ENCODE data around the gene SPECC1. TPM values are rescaled to one million over a fixed set of nuclear protein-coding genes. Genes with fewer than 3 reads are reported as not detected.

SPECC1 gene
- total RNA-seq, 2 experiments from 2014 or later = 9.6 to 10.3 TPM

DNA sequence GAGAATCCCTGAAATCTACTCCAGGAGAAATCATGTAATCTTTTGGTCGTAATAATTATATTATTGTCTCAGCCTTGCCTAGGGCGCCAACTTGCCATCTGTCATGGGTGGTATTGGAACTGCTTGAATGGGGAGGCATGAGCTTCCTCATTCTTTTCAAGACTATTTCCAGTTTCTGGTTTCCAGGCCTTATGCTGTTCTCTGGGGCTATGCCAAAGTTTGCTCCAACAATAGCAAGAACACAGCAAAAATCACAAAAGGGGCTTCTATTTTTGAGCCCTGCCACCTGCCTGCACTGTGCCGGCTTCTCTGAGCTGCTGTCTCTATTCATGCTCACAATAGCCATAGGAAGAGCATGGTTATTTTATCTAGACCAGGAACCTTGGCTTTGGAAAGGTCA lies 111.7 kb downstream of the SPECC1 start:
- no peak for DNase-seq
- H3K27me3 Mint-ChIP-seq = peaks cover 5% of the 10 kb centered on the region
- ChIA-PET CTCF (interaction anchor here (0.6 to 3.8 kb wide), 4 partner anchors 99 to 474 kb away, joined by 3 to 18 read pairs (median 10); no protein-coding TSS in a partner anchor), POLR2A (no interaction called here)
- H3K27ac Mint-ChIP-seq = no peak overlapping the region
- no peaks in the 10 kb centered on the region for H3K36me3 Mint-ChIP-seq (ENCODE audit: low read depth)
- peaks cover 2% of the 10 kb centered on the region for H3K4me1 Mint-ChIP-seq
- no peak overlapping the region for H3K4me3 Mint-ChIP-seq
- no peaks in the 10 kb centered on the region for H3K9me3 Mint-ChIP-seq

DNA sequence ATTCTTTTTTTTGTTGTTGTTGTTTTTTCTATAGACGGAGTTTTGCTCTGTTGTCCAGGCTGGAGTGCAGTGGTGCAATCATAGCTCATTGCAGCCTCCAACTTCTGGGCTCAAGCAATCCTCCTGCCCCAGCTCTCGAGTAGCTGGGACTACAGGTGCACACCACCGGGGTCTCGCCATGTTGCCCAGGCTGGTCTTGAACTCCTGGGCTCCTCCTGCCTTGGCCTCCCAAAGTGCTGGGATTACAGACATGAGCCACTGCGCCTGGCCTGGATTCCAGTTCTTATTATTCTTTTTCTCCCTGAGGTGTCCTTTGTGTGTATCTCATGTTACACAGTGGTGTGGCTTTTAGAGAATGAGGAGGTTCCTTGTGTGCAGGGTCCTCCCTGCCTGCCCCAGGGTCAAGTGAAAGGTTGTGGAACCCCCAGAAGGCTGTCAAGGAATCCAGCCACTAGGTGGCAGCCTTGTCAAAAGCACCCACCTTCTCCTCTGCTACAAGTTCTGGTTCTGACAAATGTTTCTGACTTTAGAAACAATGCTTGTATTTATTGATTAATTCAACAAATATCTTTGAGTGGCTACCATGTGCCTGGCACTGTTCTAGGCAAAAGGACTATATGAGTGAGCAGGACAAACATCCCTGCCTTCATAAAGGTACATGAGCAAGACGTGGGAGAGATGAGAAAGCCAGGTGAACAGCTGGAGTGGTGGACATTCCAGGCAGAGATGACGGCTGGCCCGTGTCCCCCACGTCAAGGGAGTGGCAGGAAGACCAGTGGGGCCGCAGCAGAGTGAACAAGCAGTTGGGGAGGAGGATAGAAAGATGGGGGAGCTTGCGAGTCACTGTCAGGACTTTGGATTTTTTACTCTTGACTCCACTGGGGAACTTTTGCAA lies 112.4 kb downstream of the SPECC1 start:
- DNase-seq = peak; percentile 65
- no peak overlapping the region for H3K4me3 Mint-ChIP-seq
- peaks cover 6% of the 10 kb centered on the region for H3K27me3 Mint-ChIP-seq
- POLR2A ChIA-PET = no interaction called here
- H3K36me3 Mint-ChIP-seq (ENCODE audit: low read depth) = no peaks in the 10 kb centered on the region
- H3K27ac Mint-ChIP-seq = no peak overlapping the region
- CTCF ChIA-PET = interaction anchor here (0.6 to 3.8 kb wide), 4 partner anchors 98 to 199 kb away, joined by 4 to 18 read pairs (median 10); no protein-coding TSS in a partner anchor
- H3K4me1 Mint-ChIP-seq = peaks cover 2% of the 10 kb centered on the region
- no peaks in the 10 kb centered on the region for H3K9me3 Mint-ChIP-seq

DNA sequence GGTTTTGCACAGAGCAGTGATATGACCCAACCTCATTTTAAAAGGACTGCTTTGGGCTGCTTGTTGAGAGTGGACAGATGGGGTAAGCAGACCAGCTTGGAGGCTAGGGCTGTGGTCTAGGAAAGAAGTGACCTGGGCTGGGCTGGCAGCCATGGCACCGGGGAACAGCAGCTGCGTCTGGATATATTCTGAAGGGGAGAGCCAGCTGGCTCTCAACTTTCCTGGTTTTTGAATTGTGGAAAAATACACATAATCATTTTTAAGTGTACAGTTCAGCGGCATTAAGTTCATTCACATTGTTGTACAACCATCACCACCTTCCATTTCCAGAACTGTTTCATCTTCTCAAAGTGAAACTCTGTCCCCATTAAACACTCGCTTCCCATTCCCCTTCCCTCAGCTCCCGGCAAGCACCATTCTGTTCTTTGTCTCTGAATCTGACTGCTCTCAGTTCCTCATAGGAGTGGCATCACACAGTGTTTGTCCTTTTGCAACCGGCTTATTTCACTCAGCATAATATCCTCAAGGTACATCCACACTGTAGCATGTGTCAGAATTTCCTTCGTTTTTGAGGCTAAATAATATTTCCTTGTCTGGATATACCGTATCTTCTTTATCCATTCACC lies 113.2 kb downstream of the SPECC1 start:
- Mint-ChIP-seq H3K36me3 (ENCODE audit: low read depth) (no peaks in the 10 kb centered on the region), H3K4me3 (no peak overlapping the region), H3K27ac (no peak overlapping the region), H3K27me3 (peaks cover 5% of the 10 kb centered on the region), H3K4me1 (no peaks in the 10 kb centered on the region), H3K9me3 (no peaks in the 10 kb centered on the region)
- ChIA-PET POLR2A (no interaction called here), CTCF (interaction anchor here (1.3 to 3.8 kb wide), 3 partner anchors 105 to 198 kb away, joined by 6 to 18 read pairs (median 15); no protein-coding TSS in a partner anchor)
- no peak for DNase-seq

DNA sequence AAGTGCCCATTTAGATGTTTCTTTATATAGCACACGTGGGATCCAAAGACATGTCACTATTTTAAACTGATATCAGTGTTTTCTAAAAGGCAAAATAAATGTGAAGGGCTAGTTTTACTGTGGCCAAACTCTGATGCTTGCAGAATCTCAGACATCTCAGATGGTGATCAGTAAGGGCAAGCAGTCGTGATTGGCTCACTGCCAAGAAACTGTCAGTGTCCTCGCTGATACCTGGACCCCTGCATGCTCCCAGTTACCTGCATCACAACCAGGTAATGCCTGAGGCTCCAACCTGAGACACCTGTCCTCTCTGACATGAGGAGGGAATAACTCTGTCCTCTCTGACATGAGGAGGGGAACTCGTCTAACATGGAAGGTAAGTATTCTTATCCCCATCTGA lies 114.0 kb downstream of the SPECC1 start:
- H3K27me3 Mint-ChIP-seq = peaks cover 5% of the 10 kb centered on the region
- no peaks in the 10 kb centered on the region for H3K9me3 Mint-ChIP-seq
- no peaks in the 10 kb centered on the region for H3K4me1 Mint-ChIP-seq
- CTCF ChIA-PET = no interaction called here
- no peak overlapping the region for H3K27ac Mint-ChIP-seq
- no peak for DNase-seq
- no peaks in the 10 kb centered on the region for H3K36me3 Mint-ChIP-seq (ENCODE audit: low read depth)
- H3K4me3 Mint-ChIP-seq = no peak overlapping the region
- POLR2A ChIA-PET = no interaction called here

DNA sequence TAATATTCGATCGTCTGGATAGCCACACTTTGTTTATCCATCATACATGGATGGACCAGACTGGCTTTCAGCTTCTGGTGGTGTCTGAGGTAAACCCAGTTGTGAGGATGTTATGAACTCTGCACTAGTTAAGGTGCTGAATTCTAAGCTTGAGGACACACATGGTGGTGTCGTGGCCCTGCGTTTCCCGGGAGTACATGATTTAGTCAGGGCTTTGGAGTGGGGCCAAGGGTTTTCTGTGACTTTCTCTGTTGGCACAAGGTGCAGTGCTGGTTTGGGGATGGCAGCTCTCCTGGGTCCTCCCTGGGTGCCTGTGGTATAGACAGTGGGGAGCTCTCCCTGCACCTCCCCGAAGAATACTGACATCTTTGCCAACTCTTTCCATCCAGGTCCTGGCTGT lies 116.6 kb downstream of the SPECC1 start:
- no peak overlapping the region for H3K27ac Mint-ChIP-seq
- peaks cover 5% of the 10 kb centered on the region for H3K27me3 Mint-ChIP-seq
- no peak overlapping the region for H3K4me3 Mint-ChIP-seq
- H3K36me3 Mint-ChIP-seq (ENCODE audit: low read depth) = no peaks in the 10 kb centered on the region
- DNase-seq = no peak
- ChIA-PET POLR2A (no interaction called here), CTCF (interaction anchor here (2.1 kb wide), 1 partner anchor 133 kb away, joined by 5 read pairs; no protein-coding TSS in a partner anchor)
- no peaks in the 10 kb centered on the region for H3K9me3 Mint-ChIP-seq
- no peaks in the 10 kb centered on the region for H3K4me1 Mint-ChIP-seq

DNA sequence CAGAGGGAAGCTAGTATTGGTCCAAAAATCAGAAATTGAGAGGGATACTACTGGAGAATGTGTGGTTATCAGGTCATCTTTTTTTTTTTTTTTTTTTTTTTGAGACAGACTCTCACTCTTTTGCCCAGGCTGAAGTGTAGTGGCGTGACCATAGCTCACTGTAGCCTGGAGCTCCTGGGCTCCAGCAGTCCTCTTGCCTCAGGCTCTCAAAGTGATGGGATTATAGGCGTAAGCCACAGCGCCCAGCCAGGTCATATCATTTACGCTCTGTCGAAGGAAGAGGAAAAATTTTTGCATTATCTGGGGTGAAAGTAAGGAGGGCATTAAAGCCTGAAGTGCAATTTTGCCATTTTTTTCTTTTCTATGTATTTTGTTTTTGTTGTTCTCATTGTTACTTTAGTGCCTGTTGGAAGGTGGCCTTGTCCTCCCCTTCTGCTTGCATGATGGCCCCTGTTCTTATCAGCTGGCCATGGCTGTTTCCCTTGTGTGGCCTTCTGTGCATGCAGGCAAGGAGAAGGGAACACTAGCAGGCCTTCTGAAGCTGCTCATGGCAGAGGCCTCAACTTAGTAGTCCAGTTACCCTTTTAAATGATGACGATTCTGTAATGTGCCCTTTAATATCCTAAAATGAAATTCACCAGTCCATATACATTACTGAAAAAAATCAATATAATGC lies 118.3 kb downstream of the SPECC1 start:
- H3K27me3 Mint-ChIP-seq = peaks cover 5% of the 10 kb centered on the region
- H3K4me3 Mint-ChIP-seq = no peak overlapping the region
- CTCF ChIA-PET = interaction anchor here (0.7 kb wide), 1 partner anchor 916 kb away, joined by 5 read pairs; no protein-coding TSS in a partner anchor
- no peaks in the 10 kb centered on the region for H3K36me3 Mint-ChIP-seq (ENCODE audit: low read depth)
- peaks cover 2% of the 10 kb centered on the region for H3K9me3 Mint-ChIP-seq
- POLR2A ChIA-PET = no interaction called here
- H3K4me1 Mint-ChIP-seq = no peaks in the 10 kb centered on the region
- no peak for DNase-seq
- H3K27ac Mint-ChIP-seq = no peak overlapping the region

DNA sequence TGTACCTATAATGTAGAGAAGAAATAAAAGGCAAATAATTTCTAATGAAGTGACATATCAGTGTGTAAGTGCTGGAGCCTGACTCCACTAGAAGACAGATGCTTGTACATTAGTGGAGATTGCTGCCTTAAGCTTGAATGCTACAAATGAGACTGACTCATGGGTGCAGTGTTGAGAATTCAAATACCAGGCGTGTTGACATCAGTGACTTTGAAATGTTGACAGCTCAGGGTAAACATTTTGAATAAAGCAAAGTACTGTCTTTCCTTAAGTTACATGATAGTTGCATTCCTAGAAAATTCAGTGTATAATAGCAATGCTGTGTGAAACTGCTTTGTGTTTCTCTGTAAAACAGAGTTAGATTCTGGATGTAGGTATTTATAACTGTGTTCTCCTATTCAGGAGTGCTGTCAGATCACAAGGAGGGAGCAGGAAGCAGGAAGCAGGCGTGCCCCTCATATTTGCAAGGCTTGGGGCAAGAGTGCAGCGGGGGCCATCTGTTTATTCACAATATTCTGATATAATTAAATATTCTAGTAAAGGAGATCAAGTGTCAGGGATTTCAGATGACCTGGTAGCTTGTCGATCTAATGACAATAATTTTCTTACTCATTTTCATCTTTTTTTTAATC lies 119.0 kb downstream of the SPECC1 start:
- H3K4me3 Mint-ChIP-seq = no peak overlapping the region
- CTCF ChIA-PET = interaction anchor here (1.0 kb wide), 1 partner anchor 18 kb away, joined by 3 read pairs; no protein-coding TSS in a partner anchor

DNA sequence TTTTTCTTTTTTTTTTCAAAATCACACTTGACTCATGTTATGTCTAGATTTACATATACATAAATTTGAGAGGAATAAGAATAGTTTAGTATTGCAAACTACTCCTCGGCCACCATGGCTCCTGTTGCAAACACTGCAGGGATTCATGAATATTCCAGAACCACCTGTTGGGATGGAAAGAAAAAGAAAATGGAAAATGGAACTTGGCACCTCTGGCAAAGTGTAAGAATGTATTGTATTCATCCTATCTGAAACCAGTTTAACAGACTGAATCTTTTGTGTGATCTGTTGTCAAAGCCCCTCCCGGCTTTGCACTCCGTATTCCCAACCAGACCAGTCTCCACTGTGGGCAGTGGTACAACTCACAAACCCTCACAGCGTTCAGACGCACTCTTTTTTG lies 124.4 kb downstream of the SPECC1 start:
- Mint-ChIP-seq H3K9me3 (peaks cover 2% of the 10 kb centered on the region), H3K27me3 (no peaks in the 10 kb centered on the region), H3K27ac (no peak overlapping the region), H3K36me3 (ENCODE audit: low read depth) (no peaks in the 10 kb centered on the region), H3K4me3 (no peak overlapping the region), H3K4me1 (no peaks in the 10 kb centered on the region)
- CTCF ChIA-PET = no interaction called here
- no peak for DNase-seq
- POLR2A ChIA-PET = no interaction called here

More for the DNA sequence above, 119.0 kb downstream of the SPECC1 start:
- no peak for DNase-seq
- POLR2A ChIA-PET = no interaction called here
- H3K9me3 Mint-ChIP-seq = peaks cover 2% of the 10 kb centered on the region
- no peaks in the 10 kb centered on the region for H3K4me1 Mint-ChIP-seq
- no peak overlapping the region for H3K27ac Mint-ChIP-seq
- no peaks in the 10 kb centered on the region for H3K36me3 Mint-ChIP-seq (ENCODE audit: low read depth)
- peaks cover 3% of the 10 kb centered on the region for H3K27me3 Mint-ChIP-seq

DNA sequence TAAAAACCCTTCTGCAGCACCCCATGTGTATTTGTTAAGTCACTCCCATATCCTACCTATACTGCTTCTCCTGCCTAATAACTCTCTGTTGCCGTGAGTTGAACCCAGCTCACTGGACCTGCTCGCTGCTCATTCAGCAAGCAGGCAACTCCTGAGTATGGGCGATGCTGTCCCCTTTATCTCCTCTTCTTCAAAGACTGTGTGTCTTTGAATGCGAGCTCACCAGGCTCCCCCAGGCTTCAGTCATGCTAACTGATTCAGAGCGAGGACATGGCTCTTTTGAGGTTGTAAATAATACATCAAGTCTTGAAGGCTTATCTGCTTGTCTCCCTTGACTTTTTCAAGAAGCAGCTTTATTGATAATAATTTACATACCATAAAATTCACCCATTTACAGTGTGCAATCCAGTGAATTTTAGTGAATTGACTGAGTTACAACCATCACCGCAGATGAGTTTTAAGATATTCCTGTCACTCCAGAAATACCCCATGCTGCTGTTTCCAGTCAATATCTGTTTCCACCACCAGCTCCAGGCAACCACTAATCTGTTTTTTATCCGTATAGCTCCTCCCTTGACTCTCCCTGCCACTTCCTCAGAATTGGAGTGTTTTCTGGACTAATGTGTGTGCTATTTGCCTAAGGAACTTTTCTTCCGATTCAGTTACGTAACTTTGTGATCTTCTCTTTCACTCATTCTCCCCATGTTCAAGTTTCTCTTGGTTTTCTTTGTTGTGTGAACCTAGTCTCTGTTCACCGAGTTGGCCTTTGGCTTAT lies 132.2 kb downstream of the SPECC1 start:
- Mint-ChIP-seq H3K4me1 (no peaks in the 10 kb centered on the region), H3K27ac (no peak overlapping the region), H3K4me3 (no peak overlapping the region), H3K9me3 (no peaks in the 10 kb centered on the region), H3K36me3 (ENCODE audit: low read depth) (no peaks in the 10 kb centered on the region), H3K27me3 (peaks cover 3% of the 10 kb centered on the region)
- DNase-seq = no peak
- ChIA-PET POLR2A (no interaction called here), CTCF (interaction anchor here (0.6 kb wide), 1 partner anchor 254 kb away, joined by 5 read pairs; no protein-coding TSS in a partner anchor)

DNA sequence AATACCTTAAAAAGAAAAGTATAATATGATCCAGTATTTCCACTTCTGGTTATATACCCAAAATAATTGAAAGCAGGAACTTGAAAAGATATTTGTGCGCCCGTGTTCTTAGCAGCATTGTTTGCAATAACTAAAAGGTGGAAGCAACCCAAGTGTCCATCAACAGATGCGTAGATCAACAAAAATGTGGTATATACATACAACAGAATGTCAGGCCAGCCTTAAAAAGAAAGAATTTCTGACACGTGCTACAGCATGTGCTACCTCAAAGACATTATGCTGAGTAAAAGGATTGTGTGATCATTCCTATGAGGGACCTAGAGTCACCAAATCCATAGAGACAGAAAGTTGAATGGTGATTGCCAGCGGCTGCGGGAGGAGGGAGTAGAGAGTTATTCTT lies 133.1 kb downstream of the SPECC1 start:
- POLR2A ChIA-PET = no interaction called here
- CTCF ChIA-PET = no interaction called here
- no peak overlapping the region for H3K27ac Mint-ChIP-seq

DNA sequence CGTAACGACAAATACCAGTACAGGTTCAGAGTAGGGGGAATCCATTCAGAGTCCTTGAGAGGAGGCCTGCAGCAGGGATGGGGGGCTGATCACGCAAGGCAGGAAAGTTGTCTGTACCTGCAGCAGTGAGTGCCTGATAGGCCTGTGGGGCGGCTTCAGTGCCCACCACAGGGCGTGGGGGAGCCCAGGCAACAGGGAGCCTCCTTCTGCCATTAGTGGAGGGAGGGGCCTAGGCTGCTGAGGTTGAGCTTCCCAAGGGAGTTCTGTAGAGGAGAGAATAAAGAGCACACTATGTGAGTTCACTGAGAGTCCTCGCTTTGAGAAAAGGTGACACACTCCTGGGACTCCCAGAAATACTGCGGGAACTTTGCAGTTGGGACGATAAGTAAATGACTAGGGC lies 134.6 kb downstream of the SPECC1 start:
- DNase-seq = no peak
- Mint-ChIP-seq H3K9me3 (no peaks in the 10 kb centered on the region), H3K4me1 (no peaks in the 10 kb centered on the region), H3K27me3 (peaks cover 3% of the 10 kb centered on the region), H3K36me3 (ENCODE audit: low read depth) (no peaks in the 10 kb centered on the region), H3K27ac (no peak overlapping the region), H3K4me3 (no peak overlapping the region)
- ChIA-PET CTCF (no interaction called here), POLR2A (no interaction called here)

More for the DNA sequence above, 133.1 kb downstream of the SPECC1 start:
- no peaks in the 10 kb centered on the region for H3K9me3 Mint-ChIP-seq
- H3K4me1 Mint-ChIP-seq = no peaks in the 10 kb centered on the region
- H3K27me3 Mint-ChIP-seq = peaks cover 3% of the 10 kb centered on the region
- no peak for DNase-seq
- no peak overlapping the region for H3K4me3 Mint-ChIP-seq
- no peaks in the 10 kb centered on the region for H3K36me3 Mint-ChIP-seq (ENCODE audit: low read depth)

DNA sequence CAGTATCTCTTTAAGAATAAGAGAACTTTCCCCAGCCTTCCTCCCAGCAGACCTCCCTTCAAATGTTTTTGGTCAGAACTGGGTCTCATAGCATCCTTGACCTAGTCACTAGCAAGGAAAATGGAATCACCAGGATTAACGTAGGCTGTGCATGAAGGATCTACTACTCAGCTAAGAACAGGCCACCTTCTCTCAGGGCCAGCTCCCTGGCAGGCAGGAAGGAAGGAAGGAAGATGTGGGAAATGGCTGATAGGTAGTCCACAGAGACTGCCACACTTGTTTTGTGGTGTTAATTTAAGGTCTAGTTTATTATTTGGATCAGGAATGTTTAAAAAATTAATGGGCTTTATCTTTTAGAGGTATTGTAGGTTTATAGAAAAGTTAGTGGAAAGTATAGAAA lies 136.4 kb downstream of the SPECC1 start:
- ChIA-PET POLR2A (no interaction called here), CTCF (no interaction called here)
- Mint-ChIP-seq H3K4me1 (no peaks in the 10 kb centered on the region), H3K4me3 (no peak overlapping the region), H3K27me3 (peaks cover 3% of the 10 kb centered on the region), H3K27ac (no peak overlapping the region), H3K9me3 (no peaks in the 10 kb centered on the region), H3K36me3 (ENCODE audit: low read depth) (no peaks in the 10 kb centered on the region)
- no peak for DNase-seq

Data from activated CD4-positive, alpha-beta memory T cell treated with anti-CD3 and anti-CD28 coated beads, Interleukin-2, amount 10 ng/mL, durations not matched to agents 7 days and 5 days (primary cell).